Transverse colon (tissue), 4 donors: ENCODE results near the gene FBXL3. TPM values are rescaled to one million over a fixed set of nuclear protein-coding genes. Genes with fewer than 3 reads are reported as not detected.

ENCODE experiments used
- DNase-seq: peaks from one replicate; pipeline ENCODE4 v3.0.0-alpha.2; 2019
- H3K27ac ChIP-seq, 4 donors: fragments of 200-600 bp; sonication (generic); 2 replicates each; pipeline ENCODE4 v1.5.1; 2016 to 2018; ENCODE audit warnings: inconsistent platforms in 4 of 4
- H3K27me3 ChIP-seq: fragments of 200-600 bp; sonication (generic); 2 replicates; pipeline ENCODE4 v1.5.1; 2017; ENCODE audit warnings: inconsistent platforms
- H3K36me3 ChIP-seq, 4 donors: fragments of 200-600 bp; sonication (generic); 2 replicates each; pipeline ENCODE4 v1.5.1; 2017 to 2019; ENCODE audit warnings: inconsistent platforms in 4 of 4
- H3K4me1 ChIP-seq, 4 donors: fragments of 200-600 bp; sonication (generic); 2 replicates each; pipeline ENCODE4 v1.5.1; 2017 to 2020; ENCODE audit warnings: inconsistent platforms in 4 of 4
- H3K4me3 ChIP-seq, 4 donors: fragments of 200-600 bp; sonication (generic); 1 replicate in 1 of 4; 2 replicates in 3 of 4; pipeline versions ENCODE4 v1.5.1 to v1.6.1; 2017 to 2019; ENCODE audit warnings: inconsistent platforms in 4 of 4
- H3K9me3 ChIP-seq, 2 donors: fragments of 200-600 bp; sonication (generic); 2 replicates each; pipeline ENCODE4 v1.5.1; 2017 to 2019; ENCODE audit warnings: inconsistent platforms in 2 of 2
- EP300 ChIP-seq: sonication (generic); formaldehyde crosslinking; IDR thresholded peaks from one replicate; pipeline ENCODE4 v1.6.1; 2017; ENCODE audit warnings: antibody characterized with exemption, low read depth
- POLR2A ChIP-seq: fragments of 450-650 bp; IDR thresholded peaks from one replicate; pipeline ENCODE4 v1.6.1; 2016; ENCODE audit warnings: antibody characterized with exemption, mild to moderate bottlenecking, moderate library complexity
- POLR2AphosphoS5 ChIP-seq, 3 donors: sonication (generic); formaldehyde crosslinking; IDR thresholded peaks; one replicate each; pipeline ENCODE4 v1.6.1; 2016; ENCODE audit warnings: antibody characterized with exemption in 3 of 3
- whole genome bisulfite sequencing, 2 donors: methylation state at CpG; one replicate each; pipeline ENCODE4 v1.1.5; 2018; ENCODE audit warnings: low coverage in 1 of 2; 5-methylcytosine and 5-hydroxymethylcytosine counted together
- in situ Hi-C, 4 donors: fragments of 200-750 bp; cut with MboI; loops; one replicate each; pipeline versions ENCODE4 v1.15.0 to v1.15.1; 2017; ENCODE audit warnings: low sequenced_read_pairs in 3 of 4, low pct_ligation_motif_present in 1 of 4, low pct_unique_long_range_greater_than_20kb in 1 of 4
- intact Hi-C: fragments of 100-400 bp; cut with DNase I; formaldehyde crosslinking; loops from one replicate; pipeline ENCODE4 v1.15.1; 2023; ENCODE audit warnings: low total_unique reads
- total RNA-seq, 4 donors: library from RNA; depleted of rRNA; stranded (reverse); fragments of >200 nt; gene quantifications; one replicate each; pipeline ENCODE4 v1.1.0, GENCODE V29; 2016
- TF ChIP-seq, protein P1 (sequence below), 5 experiments: fragments of 200-600 bp in 3 of 5; fragments of 450-650 bp in 2 of 5; sonication (generic) in 3 of 5; IDR thresholded peaks; 1 replicate in 2 of 5; 2 replicates in 3 of 5; pipeline ENCODE4 v1.5.1; 2016 to 2017; ENCODE audit warnings: antibody characterized with exemption in 5 of 5, inconsistent platforms in 3 of 5, mild to moderate bottlenecking in 2 of 5, moderate library complexity in 1 of 5

Gene FBXL3
- total RNA-seq, 4 donors from 2014 or later: 23.1 to 111 (median 88.4) TPM

DNA sequence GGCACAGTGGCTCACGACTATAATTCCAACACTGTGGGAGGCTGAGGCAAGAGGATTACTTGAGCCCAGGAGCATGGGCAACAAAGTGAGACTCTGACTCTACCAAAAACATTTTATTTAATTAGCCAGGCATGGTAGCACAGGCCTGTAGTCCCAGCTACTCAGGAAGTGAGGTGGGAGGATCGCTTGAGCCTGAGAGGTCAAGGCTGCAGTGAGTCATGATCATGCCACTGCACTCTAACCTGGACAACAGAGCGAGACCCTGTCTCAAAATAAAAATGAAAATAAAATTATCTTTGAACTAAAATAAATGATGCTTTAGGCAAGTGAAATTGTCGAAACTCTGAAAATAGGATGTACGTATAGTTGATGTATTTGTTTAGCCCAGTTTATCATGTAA lies 43.3 kb downstream of the FBXL3 start:
- Histone ChIP-seq H3K27ac (no peak overlapping the region), H3K36me3 (no peaks in the 10 kb centered on the region), H3K4me1 (peaks cover 2 to 10% (median 6%) of the 10 kb centered on the region in 4 donors), H3K4me3 (no peak overlapping the region), H3K27me3 (peaks cover 38% of the 10 kb centered on the region), H3K9me3 (no peaks in the 10 kb centered on the region)
- no peak for DNase-seq
- 66 to 79% methylated on average over 4 to 5 of the region's 5 CpGs for WGBS, 2 donors
- intact Hi-C loops: no loop called here
- in situ Hi-C loops: no loop called here
- TF ChIP-seq EP300 (no peak), POLR2A (no peak), POLR2AphosphoS5 (IDR thresholded peaks at IDR 0.05) (no peak)
- TF ChIP-seq, protein P1, sequence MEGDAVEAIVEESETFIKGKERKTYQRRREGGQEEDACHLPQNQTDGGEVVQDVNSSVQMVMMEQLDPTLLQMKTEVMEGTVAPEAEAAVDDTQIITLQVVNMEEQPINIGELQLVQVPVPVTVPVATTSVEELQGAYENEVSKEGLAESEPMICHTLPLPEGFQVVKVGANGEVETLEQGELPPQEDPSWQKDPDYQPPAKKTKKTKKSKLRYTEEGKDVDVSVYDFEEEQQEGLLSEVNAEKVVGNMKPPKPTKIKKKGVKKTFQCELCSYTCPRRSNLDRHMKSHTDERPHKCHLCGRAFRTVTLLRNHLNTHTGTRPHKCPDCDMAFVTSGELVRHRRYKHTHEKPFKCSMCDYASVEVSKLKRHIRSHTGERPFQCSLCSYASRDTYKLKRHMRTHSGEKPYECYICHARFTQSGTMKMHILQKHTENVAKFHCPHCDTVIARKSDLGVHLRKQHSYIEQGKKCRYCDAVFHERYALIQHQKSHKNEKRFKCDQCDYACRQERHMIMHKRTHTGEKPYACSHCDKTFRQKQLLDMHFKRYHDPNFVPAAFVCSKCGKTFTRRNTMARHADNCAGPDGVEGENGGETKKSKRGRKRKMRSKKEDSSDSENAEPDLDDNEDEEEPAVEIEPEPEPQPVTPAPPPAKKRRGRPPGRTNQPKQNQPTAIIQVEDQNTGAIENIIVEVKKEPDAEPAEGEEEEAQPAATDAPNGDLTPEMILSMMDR (IDR thresholded peaks at IDR 0.05): no peak

DNA sequence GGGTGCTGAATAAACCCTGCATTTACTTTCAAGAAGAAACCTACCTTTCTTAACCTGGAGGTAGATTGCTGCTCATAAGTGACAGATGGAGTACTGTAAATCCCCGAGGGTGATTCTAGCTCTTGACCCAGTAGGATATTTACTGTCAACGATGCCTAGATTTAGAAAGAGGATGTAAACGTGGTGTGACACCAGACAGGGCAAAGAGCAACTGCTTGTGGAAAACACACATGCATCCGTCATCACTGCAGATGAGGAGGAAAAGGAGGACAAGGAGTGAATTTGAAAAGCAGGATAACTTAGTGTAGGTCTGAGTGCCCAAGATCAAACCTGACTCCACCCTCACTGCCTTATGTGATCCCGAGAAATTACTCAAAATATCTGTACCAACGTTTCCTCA lies 44.9 kb downstream of the FBXL3 start:
- WGBS, 2 donors: 50 to 57% methylated on average over 6 of the region's 6 CpGs
- Histone ChIP-seq H3K9me3 (no peaks in the 10 kb centered on the region), H3K36me3 (no peaks in the 10 kb centered on the region), H3K27ac (no peak overlapping the region), H3K27me3 (peaks cover 34% of the 10 kb centered on the region), H3K4me1 (peaks cover 2 to 10% (median 6%) of the 10 kb centered on the region in 4 donors), H3K4me3 (no peak overlapping the region)
- no peak for DNase-seq
- intact Hi-C loops: no loop called here
- TF ChIP-seq EP300 (no peak), POLR2AphosphoS5 (IDR thresholded peaks at IDR 0.05) (no peak), POLR2A (no peak)
- TF ChIP-seq, protein P1 (IDR thresholded peaks at IDR 0.05): no peak
- in situ Hi-C loops: no loop called here

DNA sequence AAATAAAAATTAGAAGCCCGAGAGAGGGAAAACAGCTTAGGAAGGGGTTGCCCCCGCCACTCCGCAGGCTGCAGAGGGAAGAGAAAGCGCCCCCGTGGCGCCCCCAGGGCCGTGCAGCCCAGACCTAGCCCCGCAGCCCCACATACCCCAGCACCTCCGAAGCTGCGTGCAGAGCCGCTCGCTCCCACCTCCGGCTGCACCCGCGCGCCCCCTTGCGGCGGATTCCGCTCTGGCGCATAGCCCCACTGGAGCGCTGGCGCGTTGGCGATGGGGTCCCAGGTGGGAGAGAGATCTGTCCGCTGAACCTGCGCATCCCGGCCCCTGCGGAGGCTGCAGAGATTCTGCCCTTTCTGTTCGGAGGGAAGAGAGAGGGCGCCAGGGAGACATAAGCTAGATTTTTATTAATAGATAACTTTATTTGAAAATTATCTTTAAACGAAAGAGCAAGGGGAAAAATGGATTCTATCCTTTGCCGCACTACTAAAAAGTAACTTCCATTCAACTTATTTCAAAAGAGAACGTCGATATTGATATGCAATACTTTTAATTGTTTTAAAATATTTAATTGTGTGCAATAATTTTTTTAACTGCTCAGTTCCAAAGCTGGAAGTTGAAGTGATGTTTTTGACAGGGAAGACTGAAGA lies 46.8 kb downstream of the FBXL3 start:
- H3K27me3 ChIP-seq: peaks cover 34% of the 10 kb centered on the region
- WGBS, 2 donors: 4 to 7% methylated on average over 20 to 34 of the region's 34 CpGs
- TF ChIP-seq POLR2AphosphoS5 (IDR thresholded peaks at IDR 0.05) (no peak), EP300 (no peak), POLR2A (no peak)
- TF ChIP-seq, protein P1 (IDR thresholded peaks at IDR 0.05): peak; percentile 82 to 99 (median 98)
- peak overlapping the region in 2 of 4 donors; percentile 25 to 41 for H3K4me3 ChIP-seq
- H3K4me1 ChIP-seq: peaks cover 2 to 10% (median 6%) of the 10 kb centered on the region in 4 donors
- no peak overlapping the region for H3K27ac ChIP-seq
- in situ Hi-C loops: no loop called here
- H3K36me3 ChIP-seq: no peaks in the 10 kb centered on the region
- peak; percentile 83 for DNase-seq
- no peaks in the 10 kb centered on the region for H3K9me3 ChIP-seq
- intact Hi-C loops: no loop called here

DNA sequence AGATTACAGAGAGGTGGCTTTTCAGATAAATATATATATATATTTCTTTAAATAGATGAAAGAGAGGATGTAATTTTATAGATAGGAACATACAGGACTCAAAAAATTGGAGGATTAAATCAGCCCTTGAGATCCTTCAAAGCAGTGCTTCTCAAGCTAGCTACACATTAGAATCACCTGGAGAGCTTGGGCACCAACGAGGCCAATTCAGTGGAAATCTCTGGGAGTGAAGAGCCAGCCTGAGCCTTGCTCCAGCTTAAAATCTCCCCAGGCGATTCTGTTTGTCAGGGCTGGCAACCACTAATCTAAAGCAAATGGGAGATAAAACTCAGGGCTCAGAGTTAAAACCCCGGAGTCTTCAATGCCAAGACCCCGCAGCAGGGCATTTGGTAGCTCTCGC lies 50.0 kb downstream of the FBXL3 start:
- in situ Hi-C loops: no loop called here
- peaks cover 32% of the 10 kb centered on the region for H3K27me3 ChIP-seq
- intact Hi-C loops: no loop called here
- no peak overlapping the region for H3K4me3 ChIP-seq
- peaks cover 2 to 10% (median 6%) of the 10 kb centered on the region in 4 donors for H3K4me1 ChIP-seq
- TF ChIP-seq, protein P1 (IDR thresholded peaks at IDR 0.05): no peak
- TF ChIP-seq POLR2AphosphoS5 (IDR thresholded peaks at IDR 0.05): no peak
- TF ChIP-seq EP300: no peak
- TF ChIP-seq POLR2A: no peak
- no peak for DNase-seq
- no peaks in the 10 kb centered on the region for H3K9me3 ChIP-seq
- H3K36me3 ChIP-seq: no peaks in the 10 kb centered on the region
- H3K27ac ChIP-seq: no peak overlapping the region
- 81 to 87% methylated on average over 3 to 5 of the region's 5 CpGs for WGBS, 2 donors
